ENCODE measurements around the gene ZSCAN20.

The ZSCAN20 gene

GRCh38 chr1:33541966-33542365 lies 69.5 kb downstream of the ZSCAN20 start:
- DNase-seq, result no peak

Measured in CD4-positive, alpha-beta T cell treated with Interleukin-1 beta for 1 hour (primary cell).